Activated CD4-positive, alpha-beta T cell treated with anti-CD3 and anti-CD28 coated beads, Interleukin-2, amount 10 ng/mL, durations not matched to agents 24 days and 14 days (primary cell): ENCODE data around the gene SNTB2. TPM values are rescaled to one million over a fixed set of nuclear protein-coding genes. Genes with fewer than 3 reads are reported as not detected.

Experiments used
- DNase-seq: peaks from one replicate; pipeline ENCODE4 v3.0.0; 2022
- H3K27ac Mint-ChIP-seq: one replicate; pipeline ENCODE4 v1.8.0; 2022; ENCODE audit warnings: mild to moderate bottlenecking, mixed read lengths
- H3K27me3 Mint-ChIP-seq: one replicate; pipeline ENCODE4 v1.8.0; 2022; ENCODE audit warnings: mixed read lengths
- H3K36me3 Mint-ChIP-seq: one replicate; pipeline ENCODE4 v1.8.0; 2022; ENCODE audit warnings: low read depth, mild to moderate bottlenecking, mixed read lengths
- H3K4me1 Mint-ChIP-seq: one replicate; pipeline ENCODE4 v1.8.0; 2021; ENCODE audit warnings: mixed read lengths
- H3K4me3 Mint-ChIP-seq: one replicate; pipeline ENCODE4 v1.8.0; 2022; ENCODE audit warnings: mild to moderate bottlenecking, moderate library complexity, mixed read lengths
- H3K9me3 Mint-ChIP-seq: one replicate; pipeline ENCODE4 v1.8.0; 2021; ENCODE audit warnings: mixed read lengths
- intact Hi-C: fragments of 100-400 bp; cut with micrococcal nuclease; formaldehyde crosslinking; loops from one replicate; pipeline ENCODE4 v1.15.1; 2023
- total RNA-seq: library from RNA; stranded (reverse); gene quantifications from 2 replicates; pipeline ENCODE4 v1.2.3, GENCODE V29; 2022

SNTB2 gene
- total RNA-seq, 1 donor from 2014 or later, result 23.3 TPM

DNA sequence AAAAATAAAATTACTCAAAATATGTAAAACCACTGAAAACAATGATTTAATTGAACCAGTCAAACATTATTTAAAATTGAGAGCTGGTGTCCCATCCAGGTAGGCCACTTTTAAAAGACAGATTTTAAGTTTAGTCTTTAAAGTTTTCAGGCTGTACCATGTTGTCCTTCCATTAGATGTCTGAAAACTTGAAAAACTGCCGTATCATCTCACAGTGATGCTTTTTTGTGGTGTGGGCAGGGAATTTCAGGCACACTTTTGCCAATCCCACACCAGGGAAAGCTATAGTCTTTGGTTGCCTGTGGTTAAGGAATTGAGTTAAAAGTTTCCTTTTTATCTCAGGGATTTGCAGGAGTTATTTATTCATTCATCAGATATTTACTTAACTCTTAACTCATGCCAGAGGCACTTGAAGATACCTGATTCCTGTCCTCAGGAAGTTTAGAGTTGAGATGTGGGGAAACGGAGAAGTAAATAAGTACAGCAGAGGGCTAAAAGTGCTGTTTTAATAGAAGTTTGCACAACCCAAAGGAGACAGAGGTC, 3.2 kb downstream of the SNTB2 start:
- DNase-seq, result no peak
- Mint-ChIP-seq H3K27me3 (no peaks in the 10 kb centered on the region), H3K4me3 (peak overlapping the region; percentile 20), H3K27ac (no peak overlapping the region), H3K9me3 (no peaks in the 10 kb centered on the region), H3K36me3 (peaks cover 17% of the 10 kb centered on the region), H3K4me1 (peaks cover 38% of the 10 kb centered on the region)
- intact Hi-C loops, result no loop called here

DNA sequence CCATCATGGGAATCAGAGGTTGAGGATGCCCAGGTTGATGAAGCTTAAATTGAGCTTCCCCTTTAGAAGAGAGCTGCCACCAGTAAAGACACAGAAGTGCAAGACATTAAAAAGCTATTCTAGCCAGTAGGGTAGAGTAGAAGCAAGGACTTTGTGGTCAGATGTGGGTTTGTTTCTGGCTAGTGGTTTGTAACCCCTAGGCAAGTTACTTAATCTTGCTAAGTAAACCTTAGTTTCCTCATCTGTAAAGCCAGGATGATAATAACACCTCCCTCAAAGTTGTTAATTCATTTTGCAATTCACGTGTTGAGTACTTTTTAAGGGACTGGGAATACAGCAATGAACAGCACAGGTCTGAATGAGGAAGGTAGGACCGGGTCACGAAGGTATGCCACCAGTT, 3.6 kb downstream of the SNTB2 start:
- Mint-ChIP-seq H3K4me1 (peaks cover 34% of the 10 kb centered on the region), H3K27me3 (no peaks in the 10 kb centered on the region), H3K36me3 (peaks cover 17% of the 10 kb centered on the region), H3K4me3 (peak overlapping the region; percentile 11), H3K27ac (no peak overlapping the region), H3K9me3 (no peaks in the 10 kb centered on the region)
- DNase-seq, result no peak
- intact Hi-C loops, result no loop called here

DNA sequence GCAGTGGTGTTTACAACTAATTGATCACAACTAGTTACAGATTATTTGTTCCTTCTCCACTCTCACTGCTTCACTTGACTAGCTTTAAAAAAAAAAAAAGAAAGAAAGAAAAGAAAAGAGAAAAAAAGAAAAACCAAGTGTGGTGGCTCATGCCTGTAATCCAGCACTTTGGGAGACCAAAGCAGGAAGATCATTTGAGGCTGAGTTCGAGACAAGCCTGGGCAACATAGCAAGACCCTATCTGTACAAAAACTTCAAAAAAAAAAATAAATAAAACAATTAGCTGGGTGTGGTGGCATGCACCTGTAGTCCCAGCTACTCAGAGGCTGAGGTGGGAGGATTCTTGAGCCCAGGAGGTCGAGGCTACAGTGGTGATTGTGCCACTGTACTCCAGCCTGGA, 4.2 kb downstream of the SNTB2 start:
- Mint-ChIP-seq H3K27me3 (no peaks in the 10 kb centered on the region), H3K36me3 (peaks cover 17% of the 10 kb centered on the region), H3K9me3 (no peaks in the 10 kb centered on the region), H3K27ac (no peak overlapping the region), H3K4me1 (peaks cover 32% of the 10 kb centered on the region), H3K4me3 (peak overlapping the region; percentile 11)
- intact Hi-C loops, result no loop called here
- no peak for DNase-seq

DNA sequence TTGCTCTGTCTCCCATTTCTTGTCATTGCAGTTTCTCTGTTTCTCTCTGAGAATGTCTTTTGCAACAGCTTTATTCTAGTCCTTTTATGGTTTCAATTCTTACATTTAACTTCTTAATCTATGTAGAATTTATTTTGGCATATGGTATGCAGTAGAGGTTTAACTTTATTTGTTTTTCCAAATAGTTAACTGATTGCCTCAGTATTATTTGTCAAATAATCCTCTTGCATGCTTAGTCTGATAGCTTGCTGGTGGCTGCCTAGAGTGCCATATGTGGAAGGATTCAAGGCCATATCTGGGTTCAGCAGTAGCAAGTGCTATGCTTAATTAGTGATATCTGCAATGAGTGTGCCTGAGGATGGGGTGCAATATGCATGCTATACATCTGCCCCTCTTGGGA, 6.9 kb downstream of the SNTB2 start:
- intact Hi-C loops, result no loop called here
- no peak overlapping the region for H3K27ac Mint-ChIP-seq
- no peak for DNase-seq
- H3K27me3 Mint-ChIP-seq, result no peaks in the 10 kb centered on the region
- H3K9me3 Mint-ChIP-seq, result no peaks in the 10 kb centered on the region
- H3K4me3 Mint-ChIP-seq, result no peak overlapping the region
- H3K4me1 Mint-ChIP-seq, result peaks cover 21% of the 10 kb centered on the region
- H3K36me3 Mint-ChIP-seq, result peaks cover 16% of the 10 kb centered on the region

DNA sequence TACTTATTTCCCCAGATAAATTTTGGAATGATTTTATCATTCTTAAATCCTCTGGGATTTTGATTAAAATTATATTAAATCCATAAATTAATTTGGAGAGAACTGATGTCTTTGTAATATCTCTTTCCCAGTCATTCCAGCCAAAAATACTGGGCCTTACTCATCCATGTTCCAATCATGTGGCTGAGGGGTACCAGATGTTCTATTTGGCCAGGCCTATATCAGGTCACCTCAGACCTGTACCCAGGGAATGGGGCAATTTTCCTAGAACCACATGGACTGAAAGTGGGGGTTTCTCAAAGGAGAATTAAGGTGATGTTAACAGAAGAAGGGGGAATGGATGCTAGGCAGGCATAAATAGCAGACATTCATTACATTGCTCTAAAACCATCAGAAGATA, 7.5 kb downstream of the SNTB2 start:
- H3K9me3 Mint-ChIP-seq, result no peaks in the 10 kb centered on the region
- H3K4me1 Mint-ChIP-seq, result peaks cover 21% of the 10 kb centered on the region
- no peaks in the 10 kb centered on the region for H3K27me3 Mint-ChIP-seq
- intact Hi-C loops, result no loop called here
- peaks cover 16% of the 10 kb centered on the region for H3K36me3 Mint-ChIP-seq
- DNase-seq, result no peak
- no peak overlapping the region for H3K27ac Mint-ChIP-seq
- no peak overlapping the region for H3K4me3 Mint-ChIP-seq

DNA sequence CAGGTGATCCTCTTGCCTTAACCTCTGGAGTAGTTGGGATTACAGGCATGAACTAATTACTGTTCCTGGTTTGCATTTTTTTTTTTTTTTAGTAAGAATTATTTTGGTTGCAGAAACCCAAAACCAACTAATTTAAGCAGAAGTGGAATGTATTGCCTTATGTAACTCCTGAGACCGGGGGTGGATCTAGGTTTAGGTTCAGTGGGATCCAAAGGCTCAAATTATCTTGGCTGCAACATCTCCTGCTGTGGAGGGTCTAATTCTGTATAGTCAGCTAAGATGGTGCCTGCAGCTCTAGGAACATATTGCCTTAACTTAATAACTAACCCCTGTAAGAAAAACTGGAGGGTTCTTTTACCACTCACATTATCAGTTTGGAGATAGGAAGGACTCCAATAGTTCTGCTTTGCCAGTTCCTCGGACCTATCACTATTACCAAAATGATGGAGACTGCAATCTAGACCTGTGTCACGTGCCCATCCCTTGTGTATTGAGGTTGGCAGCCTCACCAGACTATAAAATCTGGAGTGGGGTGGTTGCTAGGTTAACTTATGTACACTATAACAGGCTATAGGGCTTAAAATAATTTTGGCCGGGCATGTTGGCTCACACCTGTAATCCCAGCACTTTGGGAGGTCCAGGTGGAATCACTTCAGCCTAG, 8.5 kb downstream of the SNTB2 start:
- H3K4me1 Mint-ChIP-seq, result peaks cover 12% of the 10 kb centered on the region
- peaks cover 11% of the 10 kb centered on the region for H3K36me3 Mint-ChIP-seq
- no peaks in the 10 kb centered on the region for H3K9me3 Mint-ChIP-seq
- H3K27ac Mint-ChIP-seq, result no peak overlapping the region
- intact Hi-C loops, result no loop called here
- H3K27me3 Mint-ChIP-seq, result no peaks in the 10 kb centered on the region
- DNase-seq, result no peak
- H3K4me3 Mint-ChIP-seq, result no peak overlapping the region

DNA sequence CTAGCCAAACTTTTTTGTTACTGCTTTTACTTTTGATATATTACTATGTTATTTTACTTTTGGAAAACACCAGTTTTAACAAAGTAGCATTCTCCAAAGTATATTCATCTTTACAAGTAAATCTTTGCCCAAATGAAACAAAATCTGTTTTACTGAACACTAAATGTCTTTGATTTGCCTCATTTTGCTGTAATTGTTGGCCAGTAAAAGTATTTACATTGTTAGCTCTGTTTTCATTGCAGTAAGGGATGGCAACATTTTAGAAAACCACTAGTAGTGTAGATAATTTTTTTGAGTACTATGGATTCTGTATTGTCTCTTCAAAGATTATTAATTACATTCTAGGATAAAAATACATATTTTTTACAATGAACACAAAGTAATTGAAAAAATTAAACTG, 10.6 kb downstream of the SNTB2 start:
- peaks cover 5% of the 10 kb centered on the region for H3K36me3 Mint-ChIP-seq
- intact Hi-C loops, result no loop called here
- no peak overlapping the region for H3K27ac Mint-ChIP-seq
- no peak for DNase-seq
- no peaks in the 10 kb centered on the region for H3K9me3 Mint-ChIP-seq
- peaks cover 6% of the 10 kb centered on the region for H3K4me1 Mint-ChIP-seq
- H3K27me3 Mint-ChIP-seq, result no peaks in the 10 kb centered on the region
- H3K4me3 Mint-ChIP-seq, result no peak overlapping the region

DNA sequence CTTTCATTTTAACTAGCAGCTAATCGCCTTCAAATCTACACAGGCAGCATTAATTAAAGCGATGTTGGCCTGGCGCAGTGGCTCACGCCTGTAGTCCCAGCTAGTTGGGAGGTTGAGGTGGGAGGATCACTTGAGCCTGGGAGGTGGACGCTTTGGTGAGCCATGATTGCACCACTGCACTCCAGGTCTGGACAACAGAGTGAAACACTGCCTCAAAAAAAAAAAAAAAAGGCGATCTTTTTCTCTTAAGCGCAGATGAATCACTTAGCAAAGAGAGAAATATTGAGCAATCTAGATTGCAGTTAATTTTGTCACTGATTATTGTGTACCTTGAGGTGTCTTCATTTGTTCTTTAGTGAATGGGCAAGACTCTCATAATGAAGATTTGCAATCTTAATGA, 12.4 kb downstream of the SNTB2 start:
- intact Hi-C loops, result no loop called here
- Mint-ChIP-seq H3K9me3 (no peaks in the 10 kb centered on the region), H3K4me1 (peaks cover 8% of the 10 kb centered on the region)

DNA sequence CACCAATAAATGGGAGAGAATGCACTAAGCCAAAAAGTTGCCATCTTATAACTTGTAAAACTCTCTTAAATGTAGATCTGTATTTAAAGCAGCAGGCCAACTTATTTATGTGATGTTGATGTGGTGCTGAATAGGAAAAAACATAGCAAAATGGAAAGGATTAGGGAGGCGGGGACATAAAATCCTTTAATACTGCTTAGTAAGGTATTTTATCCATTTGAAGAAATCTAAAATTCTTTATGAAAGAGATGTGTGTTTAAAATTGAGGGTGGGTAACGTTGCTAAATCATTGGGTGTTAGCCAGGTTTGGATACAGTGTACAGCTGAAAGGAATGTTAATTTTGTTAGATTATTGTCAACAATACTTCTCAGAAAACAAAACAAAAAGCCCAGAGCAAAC, 14.3 kb downstream of the SNTB2 start:
- DNase-seq, result no peak
- Mint-ChIP-seq H3K27me3 (no peaks in the 10 kb centered on the region), H3K36me3 (peaks cover 6% of the 10 kb centered on the region), H3K9me3 (no peaks in the 10 kb centered on the region), H3K4me1 (peaks cover 16% of the 10 kb centered on the region), H3K4me3 (no peak overlapping the region), H3K27ac (no peak overlapping the region)
- intact Hi-C loops, result no loop called here

More for the DNA sequence above, 12.4 kb downstream of the SNTB2 start:
- H3K27me3 Mint-ChIP-seq, result no peaks in the 10 kb centered on the region
- H3K36me3 Mint-ChIP-seq, result peaks cover 5% of the 10 kb centered on the region
- H3K4me3 Mint-ChIP-seq, result no peak overlapping the region
- DNase-seq, result no peak
- H3K27ac Mint-ChIP-seq, result no peak overlapping the region

DNA sequence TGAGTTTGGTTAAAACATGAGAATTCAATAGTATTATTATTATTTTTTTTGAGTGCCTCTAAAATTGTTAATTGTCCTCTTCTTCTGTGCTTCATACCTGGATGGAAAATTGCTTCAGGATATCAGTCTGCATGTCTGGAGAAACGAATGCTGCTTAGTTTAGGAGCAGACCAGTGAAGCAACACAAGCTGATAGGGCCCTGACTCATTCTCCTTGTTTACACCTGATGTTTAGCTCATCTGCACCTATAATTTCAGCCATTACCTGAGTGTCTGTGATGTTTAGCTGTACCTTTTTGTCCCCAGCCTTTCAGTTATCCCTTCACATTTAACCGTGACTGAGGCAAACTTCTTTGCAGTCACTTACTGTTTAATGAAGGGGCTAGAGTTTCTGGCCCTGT, 14.8 kb downstream of the SNTB2 start:
- no peaks in the 10 kb centered on the region for H3K9me3 Mint-ChIP-seq
- no peaks in the 10 kb centered on the region for H3K27me3 Mint-ChIP-seq
- intact Hi-C loops, result no loop called here
- peaks cover 5% of the 10 kb centered on the region for H3K36me3 Mint-ChIP-seq
- no peak for DNase-seq
- H3K4me3 Mint-ChIP-seq, result no peak overlapping the region
- H3K4me1 Mint-ChIP-seq, result peaks cover 15% of the 10 kb centered on the region
- H3K27ac Mint-ChIP-seq, result no peak overlapping the region

DNA sequence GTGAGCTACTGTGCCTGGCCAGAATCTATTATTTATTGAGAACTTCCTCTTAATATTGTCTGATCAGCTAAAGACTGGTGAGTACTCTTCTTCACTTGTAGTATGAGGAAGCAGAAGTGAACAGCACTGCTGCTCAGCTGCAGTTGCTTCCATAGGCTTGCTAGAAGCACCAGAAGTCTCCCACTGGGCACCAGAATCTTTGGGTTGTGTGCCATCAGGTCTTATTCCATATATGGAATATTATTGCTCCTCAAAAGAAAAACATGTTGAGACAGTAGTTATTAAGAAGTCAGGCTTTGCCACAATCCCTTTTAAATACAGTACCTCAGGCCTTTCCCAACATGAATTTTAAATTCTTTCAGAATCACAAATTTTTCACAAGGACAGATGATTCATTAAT, 17.2 kb downstream of the SNTB2 start:
- Mint-ChIP-seq H3K4me1 (peaks cover 11% of the 10 kb centered on the region), H3K36me3 (peaks cover 2% of the 10 kb centered on the region), H3K27me3 (no peaks in the 10 kb centered on the region), H3K9me3 (no peaks in the 10 kb centered on the region), H3K4me3 (no peak overlapping the region), H3K27ac (peak overlapping the region; percentile 71)
- no peak for DNase-seq
- intact Hi-C loops, result loop anchor here (1.0 kb wide), 2 partner anchors 17 to 38 kb away; partner anchors contain the start of gene SNTB2

DNA sequence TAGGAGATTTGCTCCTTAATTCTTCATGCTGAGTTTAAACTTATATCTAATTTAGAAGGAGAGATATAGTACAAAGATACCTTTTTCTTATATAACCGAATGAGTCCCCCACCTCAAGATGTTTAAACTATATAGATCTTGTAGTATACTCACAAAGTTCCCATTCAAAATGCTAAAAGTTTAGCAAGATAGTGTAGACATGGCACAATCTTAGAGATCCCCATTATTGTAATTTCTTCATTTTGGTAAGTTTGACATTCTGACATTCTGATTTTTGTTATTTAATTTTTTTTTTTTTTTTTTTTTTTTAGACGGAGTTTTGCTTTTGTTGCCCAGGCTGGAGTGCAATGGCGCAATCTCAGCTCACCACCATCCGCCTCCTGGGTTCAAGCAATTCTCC, 22.8 kb downstream of the SNTB2 start:
- intact Hi-C loops, result no loop called here
- no peak overlapping the region for H3K4me3 Mint-ChIP-seq
- H3K27ac Mint-ChIP-seq, result no peak overlapping the region
- H3K4me1 Mint-ChIP-seq, result peaks cover 4% of the 10 kb centered on the region
- DNase-seq, result no peak
- H3K9me3 Mint-ChIP-seq, result no peaks in the 10 kb centered on the region
- no peaks in the 10 kb centered on the region for H3K36me3 Mint-ChIP-seq
- H3K27me3 Mint-ChIP-seq, result no peaks in the 10 kb centered on the region

DNA sequence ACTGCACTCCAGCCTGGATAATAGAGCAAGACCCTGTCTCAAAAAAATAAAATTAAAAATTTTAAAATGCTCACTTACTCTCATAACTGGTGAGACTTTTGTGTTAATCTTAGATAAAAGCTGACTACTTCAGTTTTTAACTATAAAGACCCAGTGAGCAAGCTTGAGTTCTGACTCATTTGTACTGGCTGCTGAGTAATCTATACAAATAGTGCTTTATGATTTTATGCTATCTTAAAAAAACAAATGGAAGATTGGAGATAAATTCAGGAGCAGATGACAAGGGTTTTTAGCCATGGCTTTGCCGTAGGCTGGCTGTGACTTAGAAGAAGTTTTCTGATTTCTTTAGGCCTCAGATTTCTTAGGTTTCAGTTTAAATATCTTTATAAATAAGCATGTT, 30.5 kb downstream of the SNTB2 start:
- intact Hi-C loops, result no loop called here
- H3K36me3 Mint-ChIP-seq, result no peaks in the 10 kb centered on the region
- no peak for DNase-seq
- H3K27ac Mint-ChIP-seq, result no peak overlapping the region
- H3K4me1 Mint-ChIP-seq, result no peaks in the 10 kb centered on the region
- H3K9me3 Mint-ChIP-seq, result no peaks in the 10 kb centered on the region
- no peaks in the 10 kb centered on the region for H3K27me3 Mint-ChIP-seq
- H3K4me3 Mint-ChIP-seq, result no peak overlapping the region

DNA sequence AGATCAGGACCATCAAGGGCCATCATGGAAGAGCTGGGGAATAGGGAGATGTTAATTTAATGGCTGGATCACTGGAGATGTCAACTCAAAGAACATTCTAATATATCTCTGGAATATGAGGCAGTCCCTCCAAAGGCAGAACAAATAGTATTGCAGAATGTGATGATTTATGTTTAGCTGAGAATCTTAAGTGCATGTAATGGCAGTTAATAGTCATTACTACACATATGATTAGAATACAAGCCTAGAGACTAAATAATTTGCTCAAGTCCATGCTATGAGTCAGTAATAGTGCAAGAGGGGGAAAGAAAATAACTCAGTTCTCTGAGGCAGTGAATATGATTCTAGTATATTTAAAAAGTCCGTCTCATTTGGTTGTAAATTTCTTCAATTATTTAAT, 32.3 kb downstream of the SNTB2 start:
- no peaks in the 10 kb centered on the region for H3K27me3 Mint-ChIP-seq
- no peak overlapping the region for H3K27ac Mint-ChIP-seq
- intact Hi-C loops, result no loop called here
- H3K4me1 Mint-ChIP-seq, result no peaks in the 10 kb centered on the region
- no peaks in the 10 kb centered on the region for H3K9me3 Mint-ChIP-seq
- no peak overlapping the region for H3K4me3 Mint-ChIP-seq
- no peaks in the 10 kb centered on the region for H3K36me3 Mint-ChIP-seq
- no peak for DNase-seq

DNA sequence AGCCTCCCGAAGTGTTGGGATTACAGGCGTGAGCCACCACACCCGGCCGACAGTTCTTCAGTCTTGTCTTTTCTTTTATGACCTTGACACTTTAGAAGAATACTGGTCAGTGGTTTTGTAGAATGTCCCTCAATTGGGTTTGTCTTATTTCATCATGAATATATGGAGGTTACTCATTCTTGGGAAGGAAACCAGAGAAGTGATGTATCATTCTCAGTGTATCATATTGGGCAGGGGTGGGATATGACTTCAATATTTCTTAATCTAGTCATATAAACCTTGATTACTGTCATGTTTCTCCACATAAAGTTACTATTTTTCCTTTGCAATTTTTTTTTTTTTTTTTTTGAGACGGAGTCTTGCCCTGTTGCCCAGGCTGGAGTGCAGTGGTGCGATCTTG, 36.9 kb downstream of the SNTB2 start:
- no peak overlapping the region for H3K4me3 Mint-ChIP-seq
- H3K36me3 Mint-ChIP-seq, result no peaks in the 10 kb centered on the region
- no peak for DNase-seq
- H3K27ac Mint-ChIP-seq, result no peak overlapping the region
- H3K27me3 Mint-ChIP-seq, result no peaks in the 10 kb centered on the region
- intact Hi-C loops, result no loop called here
- no peaks in the 10 kb centered on the region for H3K4me1 Mint-ChIP-seq
- H3K9me3 Mint-ChIP-seq, result no peaks in the 10 kb centered on the region
